Measurements from ENCODE around the gene AMBRA1. TPM values are rescaled to one million over a fixed set of nuclear protein-coding genes. Genes with fewer than 3 reads are reported as not detected.

Gene AMBRA1
- total and polyA plus RNA-seq, 2 donors (not counting 3 experiments of a cell fraction or from before 2014, with no cell fraction given) = 18.4 to 32.4 TPM

GRCh38 chr11:46617972-46618314, 24.1 kb upstream of the AMBRA1 start:
- Histone ChIP-seq H3K4me2 (ENCODE audit: insufficient read depth, low read length) (peak overlapping the region; percentile 81), H3K79me2 (ENCODE audit: control insufficient read depth, insufficient read depth, low read length) (peaks cover 19% of the 10 kb centered on the region), H3K36me3 (ENCODE audit: control insufficient read depth in 2 of 2, extremely low read depth in 1 of 2, insufficient read depth in 2 of 2, low read length in 2 of 2) (no peaks in the 10 kb centered on the region), H3K9me1 (replicated peaks; ENCODE audit: control insufficient read depth, extremely low read depth, insufficient read depth, low read length) (no peaks in the 10 kb centered on the region), H3K27ac (ENCODE audit: insufficient read depth, low read depth, low read length) (peak overlapping the region; percentile 96), H3K4me1 (ENCODE audit: control insufficient read depth, extremely low read depth, insufficient read depth, low read length) (peaks cover 19% of the 10 kb centered on the region), H3K4me3 (replicated peaks in 1 of 3; ENCODE audit: insufficient read depth in 1 of 3, low read depth in 1 of 3, low read length in 3 of 3) (peak overlapping the region; percentile 27 to 97 (median 86)), H3K27me3 (ENCODE audit: control insufficient read depth in 2 of 2, insufficient read depth in 2 of 2, low read length in 2 of 2) (no peaks in the 10 kb centered on the region), H4K20me1 (replicated peaks; ENCODE audit: control insufficient read depth, extremely low read depth, insufficient read depth, low read length) (no peaks in the 10 kb centered on the region), H3K9ac (replicated peaks; ENCODE audit: extremely low read depth, insufficient read depth, low read length) (peak overlapping the region; percentile 95), H3K9me3 (replicated peaks; ENCODE audit: control insufficient read depth, insufficient read depth, low read length) (no peaks in the 10 kb centered on the region), H2AFZ (ENCODE audit: low read depth, low read length) (peak overlapping the region; percentile 55)
- POLR2A ChIA-PET = interaction anchor here (1.1 kb wide), 1 partner anchor 32 kb away, joined by 3 read pairs; no protein-coding TSS in a partner anchor
- BruUV-seq (replicated peaks) = no TSS peak
- TF ChIP-seq POLR2AphosphoS5 (IDR thresholded peaks at IDR 0.05; ENCODE audit: insufficient read depth, low read depth, low read length) = peak; percentile 24
- peak in 1 of 2 donors; percentile 2 for TF ChIP-seq CTCF (IDR thresholded peaks at IDR 0.05; ENCODE audit: extremely low read depth in 1 of 2, insufficient read depth in 1 of 2, low read depth in 1 of 2, low read length in 2 of 2)
- TF ChIP-seq FOS (IDR thresholded peaks at IDR 0.05; ENCODE audit: borderline replicate concordance, insufficient read depth, low read length) = no peak
- dilution Hi-C loops (cut with MboI; ENCODE audit: extremely low pct_ligation_motif_present, low sequenced_read_pairs) (no loop called here), intact Hi-C loops (cut with micrococcal nuclease) (loop anchor here (1.0 to 2.0 kb wide), 5 partner anchors 24 to 237 kb away; partner anchors contain the start of genes AMBRA1 and MDK)
- CTCF ChIA-PET = interaction anchor here (0.6 to 3.5 kb wide), 15 partner anchors 9 to 235 kb away, joined by 3 to 27 read pairs (median 6); partner anchors contain the start of gene AMBRA1
- DNase-seq (ENCODE audit: low read depth, low spot score) (no peak), FAIRE-seq (no peak)
